Tibial nerve (tissue), 3 donors: ENCODE measurements around the gene ZBTB7C.

ENCODE experiments used
- POLR2A ChIP-seq, 2 donors: fragments of 450-650 bp; IDR thresholded peaks; one replicate each; pipeline ENCODE4 v1.6.1; 2017; ENCODE audit warnings: antibody characterized with exemption in 2 of 2, mild to moderate bottlenecking in 2 of 2, moderate library complexity in 2 of 2
- TF ChIP-seq, protein P1 (sequence below), 5 experiments: fragments of 200-600 bp in 3 of 5; fragments of 450-650 bp in 2 of 5; sonication (generic) in 3 of 5; IDR thresholded peaks; one replicate each; pipeline ENCODE4 v1.5.1; 2016 to 2019; ENCODE audit warnings: antibody characterized with exemption in 5 of 5, mild to moderate bottlenecking in 3 of 5, moderate library complexity in 2 of 5

DNA sequence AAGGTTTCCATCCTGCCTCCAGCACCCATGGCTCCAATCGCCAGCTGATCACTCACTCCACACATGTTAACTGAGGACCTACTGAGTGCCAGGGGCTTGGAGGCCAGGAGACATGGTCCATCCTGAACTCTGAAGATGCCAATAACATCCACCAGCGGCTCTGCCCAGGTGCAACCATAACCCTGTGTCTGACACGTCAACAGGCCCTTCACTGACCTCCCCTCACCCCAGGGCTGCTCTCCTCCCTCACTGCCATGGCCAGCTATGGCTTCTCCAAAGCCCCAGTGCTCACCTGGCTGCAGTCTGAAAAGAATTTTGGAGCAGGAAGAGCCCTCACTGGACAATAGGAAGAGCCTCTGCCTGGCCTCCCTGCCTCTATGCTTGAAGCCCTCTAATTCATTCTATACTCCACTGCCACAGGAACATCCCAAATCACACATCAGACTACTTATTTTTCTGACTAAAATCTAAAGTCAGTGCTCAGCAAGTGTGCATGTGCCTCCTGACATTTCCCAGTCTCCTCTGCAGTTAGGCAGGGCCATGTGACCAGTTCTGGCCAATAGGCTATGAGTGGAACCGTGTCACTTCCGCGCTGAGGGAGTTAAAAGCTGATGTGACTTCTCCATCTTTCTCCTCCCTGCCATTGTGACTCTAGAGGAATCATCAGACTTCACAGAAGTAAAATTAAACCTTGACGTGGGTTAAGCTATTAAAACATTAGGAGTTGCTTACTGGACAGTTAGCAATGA lies 37.2 kb downstream of the ZBTB7C start:
- TF ChIP-seq, protein P1, sequence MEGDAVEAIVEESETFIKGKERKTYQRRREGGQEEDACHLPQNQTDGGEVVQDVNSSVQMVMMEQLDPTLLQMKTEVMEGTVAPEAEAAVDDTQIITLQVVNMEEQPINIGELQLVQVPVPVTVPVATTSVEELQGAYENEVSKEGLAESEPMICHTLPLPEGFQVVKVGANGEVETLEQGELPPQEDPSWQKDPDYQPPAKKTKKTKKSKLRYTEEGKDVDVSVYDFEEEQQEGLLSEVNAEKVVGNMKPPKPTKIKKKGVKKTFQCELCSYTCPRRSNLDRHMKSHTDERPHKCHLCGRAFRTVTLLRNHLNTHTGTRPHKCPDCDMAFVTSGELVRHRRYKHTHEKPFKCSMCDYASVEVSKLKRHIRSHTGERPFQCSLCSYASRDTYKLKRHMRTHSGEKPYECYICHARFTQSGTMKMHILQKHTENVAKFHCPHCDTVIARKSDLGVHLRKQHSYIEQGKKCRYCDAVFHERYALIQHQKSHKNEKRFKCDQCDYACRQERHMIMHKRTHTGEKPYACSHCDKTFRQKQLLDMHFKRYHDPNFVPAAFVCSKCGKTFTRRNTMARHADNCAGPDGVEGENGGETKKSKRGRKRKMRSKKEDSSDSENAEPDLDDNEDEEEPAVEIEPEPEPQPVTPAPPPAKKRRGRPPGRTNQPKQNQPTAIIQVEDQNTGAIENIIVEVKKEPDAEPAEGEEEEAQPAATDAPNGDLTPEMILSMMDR (IDR thresholded peaks at IDR 0.05), result no peak
- TF ChIP-seq POLR2A (IDR thresholded peaks at IDR 0.05), result no peak
